NCI-H2196 treated with DMSO at 0.1 percent for 48 hours (cell line): ENCODE data around the gene TREML2.

ENCODE experiments used
- DNase-seq: peaks from one replicate; lab custom pipeline; 2025; ENCODE audit not compliant: unreplicated experiment; lab: John Stamatoyannopoulos, UW

TREML2 gene

GRCh38 chr6:41150671-41151070 lies 50.3 kb downstream of the TREML2 start:
- no peak for DNase-seq

- DNase-seq = no peak
These were observed 53.0 kb downstream of the TREML2 start for GRCh38 chr6:41147917-41148316.
